GM19438 (cell line): ENCODE data around the gene ZNF536.
"Not testable (repeated sequence)": the region's sequence is repeated elsewhere in the genome, so short reads cannot be mapped to it uniquely, and the experiment has no call there.

ENCODE experiments used
- ATAC-seq: cut with Tn5 transposase; IDR thresholded peaks from one replicate; pipeline ENCODE4 v1.9.1; 2021; ENCODE audit warnings: low read depth; ENCODE audit not compliant: unreplicated experiment

The ZNF536 gene

DNA sequence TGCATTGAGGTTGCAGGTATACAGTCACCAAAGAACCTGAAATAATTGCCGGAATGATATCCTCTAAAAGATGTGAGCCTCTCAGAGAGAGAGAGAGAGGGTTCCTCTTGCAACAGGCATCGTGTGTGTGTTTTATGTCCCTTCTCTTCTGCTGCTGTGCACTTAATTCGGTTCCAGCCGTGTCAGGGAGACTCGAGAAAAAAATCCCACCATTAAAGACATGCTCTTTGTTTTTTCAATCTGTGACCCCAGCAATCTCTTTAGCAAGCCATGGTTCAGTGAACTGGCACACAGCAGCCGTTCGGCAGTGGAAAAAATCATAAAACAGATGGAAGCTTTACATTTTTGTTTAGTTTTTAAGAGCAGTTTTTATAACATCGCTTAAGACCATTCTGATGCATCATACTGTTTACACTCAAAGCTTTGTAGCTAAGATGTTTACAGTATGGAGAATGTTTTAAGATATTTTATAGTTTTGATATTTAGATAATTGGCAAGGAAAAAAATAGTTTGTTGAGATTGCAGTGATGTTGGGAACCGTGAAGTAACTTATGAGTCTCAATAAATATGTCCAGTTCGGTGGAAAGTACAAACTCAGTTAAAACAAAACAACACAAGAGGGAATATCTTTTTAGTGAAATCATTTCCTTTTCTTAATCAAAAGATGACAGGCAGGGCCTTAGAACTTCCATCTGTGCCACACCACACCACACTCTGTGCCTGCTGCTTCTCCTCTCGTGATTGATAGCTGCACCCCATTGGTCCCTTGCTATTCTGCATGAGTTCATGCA, 31.2 kb upstream of the ZNF536 start:
- no peak for ATAC-seq

DNA sequence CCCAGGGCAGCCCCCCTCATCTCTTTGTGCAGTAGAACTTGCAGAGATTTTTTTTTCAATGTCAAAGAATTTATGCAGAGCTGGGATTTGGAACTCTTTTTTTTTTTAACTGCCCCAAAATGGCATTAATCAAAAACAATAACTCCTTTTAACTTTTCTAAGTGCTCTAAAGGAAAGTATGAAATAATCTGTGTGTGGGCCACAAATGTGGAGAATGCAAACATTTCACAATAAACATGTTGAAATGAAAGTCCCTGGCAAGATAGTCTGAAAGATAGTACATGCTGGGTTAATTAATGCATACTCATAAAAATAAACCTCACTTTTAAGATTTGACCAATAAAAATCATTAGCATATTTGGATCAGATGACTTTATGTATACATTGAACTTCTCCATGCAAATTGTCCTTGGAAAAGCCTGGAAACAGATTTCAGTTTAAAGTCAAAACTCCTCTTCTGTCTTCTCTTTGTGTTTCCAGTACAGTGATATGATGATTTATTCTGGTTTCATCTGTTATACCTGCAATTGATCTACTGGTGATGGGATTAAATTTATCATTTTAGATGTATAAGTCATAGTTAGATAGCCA, 30.5 kb upstream of the ZNF536 start:
- no peak for ATAC-seq

DNA sequence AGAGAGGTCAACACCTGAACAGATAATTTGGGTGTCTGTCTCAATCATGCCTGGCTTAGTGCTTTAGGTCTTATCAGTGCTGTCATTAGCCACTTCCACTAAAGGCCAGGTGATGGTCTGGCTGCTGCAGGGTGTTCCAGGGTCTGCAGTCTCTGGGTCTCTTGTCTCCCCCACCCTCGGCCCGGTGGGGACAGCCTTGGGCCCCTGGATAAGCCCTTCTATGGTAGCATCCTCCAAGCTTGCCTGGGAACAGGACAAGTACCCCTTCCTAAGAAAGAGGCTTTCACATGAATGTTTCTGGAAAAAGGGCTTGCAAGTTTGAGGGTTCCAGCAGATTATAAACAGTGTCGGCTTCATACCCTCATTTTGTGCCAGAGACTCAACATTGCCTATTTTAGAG, 29.3 kb upstream of the ZNF536 start:
- ATAC-seq: no peak

DNA sequence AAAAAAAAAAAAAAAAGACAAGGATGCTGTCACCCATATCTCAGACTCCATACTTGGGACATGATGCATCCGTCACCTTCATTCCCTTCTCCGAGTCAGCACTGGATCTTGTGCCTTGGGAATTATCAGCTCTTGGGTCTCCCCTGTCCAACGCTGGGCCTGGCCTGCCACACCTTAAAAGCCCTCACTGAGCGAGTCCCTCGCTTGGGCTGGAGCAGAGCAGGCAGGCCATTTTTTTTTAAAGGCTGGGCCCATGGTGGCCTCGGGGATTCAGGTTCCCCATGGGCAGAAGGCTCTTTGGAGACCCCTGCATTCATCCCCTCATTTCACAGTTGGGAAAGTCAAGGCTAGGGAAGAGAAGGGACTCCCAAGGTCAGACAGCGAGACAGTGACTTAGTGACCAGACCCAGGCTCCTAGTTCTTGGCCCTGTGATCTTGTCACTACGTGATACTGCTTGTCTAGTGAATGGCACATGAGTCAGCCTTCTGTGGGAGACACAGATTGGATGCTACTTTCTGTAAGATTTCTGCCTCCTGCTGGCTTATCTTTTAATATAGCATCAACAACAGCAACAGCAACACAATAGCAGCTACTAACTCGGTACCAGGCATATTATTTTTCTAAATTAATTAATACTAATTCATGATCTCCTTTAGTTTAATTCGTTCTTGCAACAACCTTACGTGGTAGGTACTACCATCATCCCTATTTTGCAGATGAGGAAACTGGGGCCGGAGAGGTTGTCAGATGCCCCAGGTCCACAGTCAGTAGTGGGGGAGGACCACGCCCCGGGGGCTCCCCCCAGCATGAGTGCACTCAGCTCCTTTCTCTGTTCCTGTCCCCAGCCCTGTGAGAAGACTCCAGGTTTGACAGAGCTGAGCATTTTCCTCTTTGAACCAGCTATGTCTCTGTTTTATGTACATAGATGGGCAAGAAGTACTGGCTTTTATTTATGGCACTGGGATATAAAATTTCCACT, 27.4 kb upstream of the ZNF536 start:
- no peak for ATAC-seq

DNA sequence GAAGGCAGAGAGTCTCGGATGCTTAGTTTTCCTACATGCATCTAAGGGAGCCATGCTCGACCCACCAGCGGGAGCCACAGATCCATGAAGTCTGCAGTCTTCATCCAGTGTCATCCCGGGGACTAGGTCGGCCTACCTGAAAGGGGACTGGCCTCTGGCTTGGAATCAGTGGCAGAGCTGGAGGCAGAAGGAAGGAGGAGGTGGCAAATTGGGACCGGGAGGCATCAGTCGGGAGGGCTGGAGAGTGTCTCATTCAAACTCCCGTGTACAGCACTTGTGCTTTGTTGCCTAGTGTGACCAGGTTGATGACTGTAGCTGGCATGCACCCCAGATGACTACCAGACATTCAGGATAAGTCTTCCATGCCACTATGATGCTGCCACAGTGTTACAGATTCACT, 26.5 kb upstream of the ZNF536 start:
- ATAC-seq: no peak

DNA sequence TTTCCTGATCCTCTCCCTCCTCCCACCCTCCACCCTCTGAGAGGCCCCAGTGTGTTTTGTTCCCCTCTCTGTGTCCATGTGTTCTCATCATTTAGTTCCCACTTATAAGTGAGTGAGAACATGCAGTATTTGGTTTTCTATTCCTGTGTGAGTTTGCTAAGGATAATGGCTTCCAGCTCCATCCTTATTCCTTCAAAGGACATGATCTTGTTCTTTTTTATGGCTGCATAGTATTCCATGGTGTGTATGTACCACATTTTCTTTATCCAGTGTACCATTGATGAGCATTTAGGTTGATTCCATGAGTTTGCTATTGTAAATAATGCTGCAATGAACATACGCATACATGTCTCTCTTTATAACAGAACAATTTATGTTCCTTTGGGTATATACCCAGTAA, 25.7 kb upstream of the ZNF536 start:
- ATAC-seq: not testable (repeated sequence)

DNA sequence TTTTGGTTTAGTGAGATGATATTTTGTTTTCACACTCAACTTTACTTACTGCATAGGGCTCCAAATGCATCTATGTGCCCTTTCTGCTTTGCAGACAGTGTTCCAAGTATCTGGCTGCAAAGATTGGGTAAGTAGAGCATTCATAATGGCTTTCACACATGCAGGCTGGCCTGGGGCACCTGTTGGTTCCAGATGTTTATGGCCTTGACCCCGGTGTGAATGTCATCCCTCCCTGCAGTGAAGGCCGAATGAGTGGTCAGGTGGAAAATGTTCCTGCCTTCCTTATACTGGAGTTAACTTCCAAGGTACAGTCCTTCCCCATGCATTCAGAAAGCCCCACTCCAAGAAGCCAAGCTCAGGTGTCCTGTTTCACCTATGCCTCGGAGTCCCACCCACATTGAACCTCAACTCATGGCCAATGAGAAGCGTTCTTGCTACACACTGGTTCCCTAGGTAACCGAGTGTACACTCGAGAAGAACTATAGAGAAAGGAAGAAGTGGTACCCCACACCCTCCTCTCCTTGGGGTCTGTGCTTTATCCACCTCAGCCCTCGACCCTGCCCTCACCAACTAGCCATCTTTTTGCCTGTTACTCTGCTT, 23.0 kb upstream of the ZNF536 start:
- ATAC-seq: no peak

DNA sequence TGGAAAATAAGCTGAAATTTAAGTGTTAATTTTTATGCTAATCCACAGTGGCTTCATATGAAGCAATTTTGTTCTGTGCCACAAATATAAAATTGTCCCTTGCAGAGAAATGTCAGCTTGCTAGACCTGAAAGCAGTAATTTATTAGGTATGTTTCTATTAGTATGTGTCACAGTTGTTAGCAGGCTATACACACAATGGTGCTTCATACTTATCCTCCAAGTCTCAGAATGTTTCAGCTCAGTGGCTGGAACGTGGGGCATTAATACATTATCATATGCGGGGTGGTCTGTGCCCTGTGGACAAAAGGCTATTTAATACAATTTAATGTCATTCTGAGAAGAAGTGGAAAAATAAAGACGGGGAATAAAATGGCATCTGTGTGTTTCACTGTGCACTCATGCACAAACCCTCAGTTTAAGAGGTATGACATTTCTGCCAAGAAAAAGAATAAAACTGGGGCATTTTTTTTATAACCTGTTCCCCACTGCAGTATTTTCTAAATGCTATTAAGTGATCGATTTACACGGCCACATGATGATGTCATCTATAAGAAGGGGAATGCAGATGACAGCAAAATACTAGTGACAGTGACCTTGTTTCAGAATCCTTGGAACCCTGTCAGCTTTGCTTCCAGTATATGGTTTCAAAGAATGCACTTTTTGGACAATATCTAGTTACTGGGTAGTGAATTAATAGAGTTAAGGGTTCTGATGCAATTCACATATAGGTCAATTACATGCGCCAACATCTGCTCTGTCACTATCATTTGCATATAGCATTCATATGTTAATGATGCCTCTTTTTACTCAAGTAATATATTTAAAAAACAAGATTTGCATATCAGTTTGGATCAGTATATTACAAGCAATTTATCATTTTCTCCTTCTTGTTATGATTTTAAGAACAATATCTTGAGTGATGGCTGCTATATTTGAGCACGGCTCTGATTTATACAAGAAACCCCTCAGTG, 21.2 kb upstream of the ZNF536 start:
- ATAC-seq: no peak

DNA sequence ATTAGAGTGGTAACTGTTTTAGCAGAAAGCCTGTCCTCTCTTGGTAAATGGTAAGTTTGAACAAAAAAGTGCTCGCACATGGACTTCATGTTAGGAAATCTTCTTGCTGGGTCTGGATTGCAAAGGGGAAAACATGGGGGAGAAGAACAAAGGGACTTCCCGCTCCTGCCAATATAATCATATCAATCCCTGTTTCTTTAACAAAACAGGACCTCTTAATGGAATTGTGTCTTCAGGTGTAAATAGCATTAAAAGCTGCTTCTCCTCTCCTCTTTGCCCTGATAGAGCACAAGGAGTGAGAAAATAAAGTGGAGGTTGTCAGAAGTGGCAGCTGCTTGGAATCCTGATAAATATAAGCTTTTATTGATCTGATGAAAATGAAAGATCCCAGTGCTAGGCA, 20.4 kb upstream of the ZNF536 start:
- no peak for ATAC-seq

DNA sequence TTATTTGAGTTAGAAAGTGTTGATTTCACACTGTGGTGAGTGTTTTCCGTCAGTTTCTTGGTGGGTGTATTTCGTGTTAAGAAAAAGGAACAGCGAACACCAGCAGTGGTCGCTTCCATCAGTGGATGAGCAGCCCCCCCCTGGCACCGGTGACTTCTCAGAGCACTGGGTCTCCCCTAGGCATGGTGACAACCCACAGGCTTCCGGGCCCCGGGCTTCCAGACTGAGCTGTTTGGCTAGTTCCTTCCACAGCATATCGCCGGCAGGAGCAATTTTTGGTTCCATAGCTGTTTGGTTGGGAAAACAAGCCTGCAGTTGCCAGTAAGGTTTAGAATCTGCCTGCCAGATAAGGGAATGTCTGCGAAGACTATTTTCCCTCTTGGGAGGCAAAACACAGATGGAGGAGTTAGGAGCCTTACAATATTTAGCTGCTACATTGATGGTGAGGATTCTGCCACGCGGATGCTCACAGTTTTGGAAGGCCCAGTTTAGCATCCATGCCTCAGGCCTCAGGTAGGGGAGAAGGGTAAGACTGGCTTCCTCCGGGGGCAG, 18.7 kb upstream of the ZNF536 start:
- no peak for ATAC-seq

DNA sequence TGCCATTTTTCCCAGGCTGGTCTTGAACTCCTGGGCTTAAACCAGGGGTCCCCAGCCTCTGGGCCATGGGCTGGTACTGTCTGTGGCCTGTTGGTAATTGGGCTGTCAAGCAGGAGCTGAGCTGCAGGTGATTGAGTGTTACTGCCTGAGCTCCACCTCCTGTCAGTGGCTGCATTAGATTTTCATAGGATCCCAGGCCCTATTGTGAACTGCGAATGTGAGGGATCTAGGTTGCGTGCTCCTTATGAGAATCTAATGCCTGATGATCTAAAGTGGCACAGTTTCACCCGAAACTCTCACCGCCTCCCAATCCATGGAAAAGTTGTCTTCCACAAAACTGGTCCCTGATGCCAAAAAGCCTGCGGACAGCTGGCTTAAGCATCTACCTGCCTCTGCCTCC, 16.6 kb upstream of the ZNF536 start:
- ATAC-seq: no peak

DNA sequence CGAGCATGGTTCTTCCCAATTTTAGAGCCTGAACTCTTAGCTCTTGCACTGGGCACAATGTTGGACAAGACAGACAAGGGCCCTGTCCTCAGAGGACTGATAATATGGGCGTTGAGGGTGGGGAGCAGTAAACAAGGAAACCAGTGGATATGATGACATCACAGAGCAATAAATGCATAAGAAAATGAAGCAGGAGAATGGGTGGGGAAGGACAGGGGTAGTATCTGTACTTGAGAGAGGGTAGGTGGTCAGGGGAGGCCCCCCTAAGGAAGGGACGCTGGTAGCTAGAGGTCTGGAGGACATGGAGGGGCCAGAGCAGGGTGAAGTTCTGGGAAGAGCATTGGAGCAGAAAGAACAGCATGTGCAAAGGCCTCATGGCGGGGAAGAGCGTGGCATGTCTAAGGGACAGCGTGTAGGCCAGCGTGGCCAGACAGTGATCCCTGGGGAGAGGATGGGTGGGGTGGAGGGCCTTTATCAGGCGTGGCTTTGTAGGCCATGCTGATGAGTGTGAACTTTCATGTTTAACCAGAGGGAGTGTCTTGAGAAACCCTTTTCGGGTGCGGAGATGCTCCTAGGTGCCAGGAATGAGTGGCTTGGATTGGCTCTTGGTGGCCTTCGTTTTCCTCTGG, 15.1 kb upstream of the ZNF536 start:
- ATAC-seq: no peak

DNA sequence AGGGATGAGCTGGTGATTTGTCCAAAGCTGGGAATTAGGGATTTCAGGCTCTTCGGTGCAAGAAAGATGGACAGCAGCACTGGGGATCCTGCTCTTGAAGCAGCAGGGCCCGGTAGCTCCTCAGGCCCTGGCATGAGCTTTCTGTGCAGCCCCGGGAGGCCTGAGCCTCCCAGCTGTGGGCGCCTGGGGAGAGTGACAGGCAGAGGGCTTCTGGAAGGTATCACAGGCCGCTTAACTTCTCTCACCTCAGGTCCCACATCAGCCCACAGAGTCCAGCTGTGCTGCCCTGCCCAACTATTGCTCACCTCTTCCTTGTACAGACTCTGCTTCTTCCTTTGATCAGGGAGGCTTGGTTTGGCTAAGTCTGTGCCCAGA, 14.6 kb upstream of the ZNF536 start:
- no peak for ATAC-seq

DNA sequence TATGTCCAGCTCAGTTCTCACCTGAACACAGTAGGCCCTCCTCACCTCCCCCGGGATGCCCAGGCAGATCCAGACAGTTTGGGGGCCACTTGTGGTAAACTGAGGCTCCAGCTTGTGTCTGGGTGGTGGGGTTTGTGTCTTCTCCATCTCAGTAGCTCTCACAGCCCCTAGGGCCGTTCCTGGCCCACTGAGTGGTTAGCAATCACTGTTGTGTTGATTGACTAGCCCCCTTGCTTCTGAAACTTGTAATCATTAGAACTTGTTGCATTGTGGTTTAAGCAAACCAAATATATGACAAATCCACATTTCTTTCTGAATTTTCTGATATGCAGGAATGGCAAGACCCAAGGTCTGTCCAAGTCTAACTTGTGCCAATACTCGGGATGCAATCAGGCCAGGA, 13.9 kb upstream of the ZNF536 start:
- ATAC-seq: no peak

DNA sequence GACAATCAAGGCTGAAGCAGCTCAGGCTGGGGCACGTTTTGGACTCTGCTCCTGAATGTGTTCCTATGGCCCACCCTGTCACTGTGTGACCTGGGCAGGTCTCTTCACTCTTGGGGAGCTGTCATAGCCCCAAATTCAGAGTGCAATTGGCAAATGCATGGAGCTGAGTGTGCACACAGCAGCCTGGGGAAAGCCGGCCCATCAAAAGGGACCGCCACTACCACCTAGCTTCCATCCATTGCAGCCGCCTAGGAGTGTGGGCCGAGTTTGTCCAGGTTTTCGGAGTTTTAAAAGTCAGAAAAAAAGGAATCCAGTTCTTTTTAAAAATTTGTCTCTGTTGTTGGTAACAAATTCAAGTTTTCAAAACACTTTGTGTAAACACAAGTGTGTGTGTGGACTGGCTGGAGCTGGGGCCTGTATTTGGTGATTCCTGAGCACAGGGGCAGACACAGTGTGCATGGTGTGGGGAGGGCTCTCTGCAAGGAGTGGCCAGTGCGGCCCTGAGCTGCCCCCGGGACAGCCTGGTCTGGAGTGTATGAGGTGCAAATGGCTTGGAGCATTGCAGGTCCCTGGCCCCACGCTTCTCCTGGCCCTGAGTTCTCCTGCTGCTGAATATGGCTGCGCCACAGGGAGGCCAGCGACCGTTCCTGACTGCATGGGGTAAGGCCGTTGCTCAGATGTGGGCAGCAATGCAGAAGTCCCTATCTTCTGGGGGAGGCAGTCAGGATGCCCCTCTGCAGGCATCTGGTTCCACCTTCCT, 13.2 kb upstream of the ZNF536 start:
- ATAC-seq: no peak

DNA sequence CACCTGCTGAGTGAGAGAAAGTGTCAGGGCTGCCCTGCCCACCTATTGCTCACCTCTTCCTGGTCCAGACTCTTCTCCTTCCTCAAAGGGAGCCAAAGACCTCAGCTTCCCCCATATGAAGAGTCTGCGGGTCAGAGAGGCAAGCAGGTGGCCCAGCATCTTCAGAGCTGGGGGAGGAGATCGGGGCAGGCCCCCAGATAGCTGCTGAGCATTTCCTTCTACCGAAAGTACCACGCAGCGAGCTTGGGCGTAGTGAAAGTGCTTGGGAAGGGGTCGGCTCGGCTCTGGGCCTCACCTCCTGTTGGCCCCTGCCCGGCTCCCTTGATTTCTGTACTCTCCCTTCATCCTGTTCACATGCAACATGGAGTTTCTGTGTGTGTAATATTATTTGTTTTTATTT, 12.2 kb upstream of the ZNF536 start:
- no peak for ATAC-seq

DNA sequence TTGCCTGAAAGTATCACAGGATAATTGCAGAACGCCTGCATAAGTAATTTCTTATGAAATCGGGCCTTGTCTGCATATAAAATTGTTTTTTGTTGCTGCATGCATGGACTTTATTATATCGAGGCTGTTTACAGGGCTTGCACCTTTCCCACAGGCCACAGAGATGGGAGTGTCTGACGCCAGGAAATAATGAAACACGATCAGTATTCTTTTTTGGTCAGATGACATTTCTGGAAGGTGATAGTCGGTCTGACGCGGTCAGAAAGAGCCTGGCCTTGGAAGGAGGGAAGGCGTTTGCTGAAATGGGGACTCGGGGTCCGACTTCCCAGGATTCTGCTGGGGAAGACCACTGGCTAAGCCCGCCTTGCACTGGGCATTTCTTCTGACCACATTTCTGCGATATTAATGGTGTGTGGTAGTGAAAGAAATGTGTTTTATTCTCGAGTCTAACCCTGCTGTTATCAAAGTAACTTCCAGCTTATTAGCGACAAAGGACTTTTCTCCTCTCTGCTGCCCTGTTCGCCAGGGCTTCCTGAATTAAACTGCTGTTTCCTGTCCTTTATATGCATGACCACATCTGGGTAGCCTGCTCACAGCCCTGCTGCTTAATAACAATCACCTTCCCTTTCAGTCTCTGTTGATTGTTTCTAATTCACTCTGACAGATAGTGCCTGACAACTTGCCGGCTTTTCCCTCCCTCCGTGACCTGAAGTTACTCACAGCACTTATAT, 11.6 kb upstream of the ZNF536 start:
- no peak for ATAC-seq

DNA sequence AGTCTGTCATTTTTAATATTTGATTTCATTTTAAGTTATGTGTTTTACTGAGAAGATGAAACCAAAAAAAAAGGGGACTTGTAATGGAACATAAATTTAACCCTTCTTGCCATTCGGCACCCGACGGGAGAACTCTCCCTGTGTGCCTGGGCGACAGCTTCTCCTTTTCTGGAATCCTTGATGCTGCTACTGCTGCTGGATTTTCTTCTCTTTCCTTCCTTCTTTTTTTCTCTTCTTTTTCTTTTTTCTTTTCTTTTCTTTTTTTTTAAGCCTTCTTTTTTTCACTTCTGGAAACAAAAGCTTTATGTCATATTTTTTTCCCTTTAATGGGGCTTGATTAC, 11.1 kb upstream of the ZNF536 start:
- ATAC-seq: no peak
